Bone marrow (tissue), 2 donors: ENCODE measurements around the gene PTPRK.

ENCODE experiments used
- DNase-seq, 2 donors: peaks; one replicate each; lab custom pipeline; 2025; lab: John Stamatoyannopoulos, UW

Gene PTPRK

GRCh38 chr6:128192972-128193371 lies 327.4 kb downstream of the PTPRK start:
- no peak for DNase-seq

- no peak for DNase-seq
These were observed 331.7 kb downstream of the PTPRK start for GRCh38 chr6:128188678-128189077.

DNA sequence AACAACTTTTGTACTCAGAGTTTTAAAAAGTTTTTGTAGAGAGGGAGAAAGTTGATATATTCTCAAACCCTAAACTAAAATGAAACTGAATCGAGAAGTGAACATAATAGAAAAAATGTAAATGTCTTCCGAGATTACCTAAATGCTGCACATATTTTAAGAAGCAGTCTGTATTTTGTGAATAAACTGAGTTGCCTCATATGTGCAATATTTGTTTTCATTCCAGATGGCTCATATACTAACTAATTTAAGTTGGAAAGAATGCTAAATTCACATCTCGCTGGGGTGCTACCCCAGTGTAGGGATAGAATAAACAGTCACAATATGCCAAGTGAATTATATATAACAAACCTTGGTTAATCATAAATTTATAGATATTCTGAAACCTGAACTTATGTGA lies 333.7 kb downstream of the PTPRK start:
- DNase-seq, result no peak

GRCh38 chr6:128179876-128180438 lies 340.4 kb downstream of the PTPRK start:
- DNase-seq, result no peak

GRCh38 chr6:128174724-128175123 lies 345.7 kb downstream of the PTPRK start:
- no peak for DNase-seq

DNA sequence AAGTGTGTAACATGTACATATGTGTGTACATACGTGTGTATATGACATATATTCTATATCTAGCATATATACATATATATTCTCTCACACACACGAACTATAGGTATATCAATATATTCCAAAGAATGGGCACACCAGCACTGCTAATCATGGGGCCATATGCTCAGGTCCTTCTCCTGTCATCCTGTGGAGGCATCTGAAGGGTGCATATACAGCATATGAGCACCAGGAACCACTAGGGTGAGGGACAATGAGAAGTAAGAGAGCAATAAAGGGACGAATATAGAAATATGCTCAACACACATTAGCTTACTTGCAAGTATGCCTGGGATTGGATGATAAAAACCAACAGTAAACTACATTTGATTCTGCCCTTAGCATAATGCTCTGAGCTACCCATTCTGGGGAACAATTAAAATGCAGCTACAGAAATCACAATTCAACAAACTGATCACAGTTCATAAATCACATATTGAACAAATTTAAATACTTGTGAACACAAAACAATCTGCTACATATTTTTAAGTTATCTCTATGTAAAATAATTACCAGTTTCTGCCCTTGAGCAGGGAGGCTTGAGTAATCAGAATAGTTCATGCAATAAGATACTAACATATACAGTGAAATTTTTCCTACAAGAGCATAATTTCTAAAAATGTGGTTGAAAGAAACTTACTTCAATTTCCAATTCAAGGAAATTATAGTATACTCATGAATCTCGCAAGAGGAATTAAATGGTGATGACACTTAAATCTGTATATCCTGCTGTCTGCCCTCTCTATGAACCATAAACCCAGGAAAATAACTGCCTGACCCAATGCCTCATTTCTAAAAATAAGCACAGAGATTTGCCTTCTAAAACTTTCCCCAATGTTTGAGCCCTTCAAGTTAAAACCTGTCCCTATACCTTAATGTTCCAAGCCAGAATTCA lies 347.4 kb downstream of the PTPRK start:
- no peak for DNase-seq

- no peak for DNase-seq
These were observed 348.3 kb downstream of the PTPRK start for GRCh38 chr6:128172081-128172480.

DNA sequence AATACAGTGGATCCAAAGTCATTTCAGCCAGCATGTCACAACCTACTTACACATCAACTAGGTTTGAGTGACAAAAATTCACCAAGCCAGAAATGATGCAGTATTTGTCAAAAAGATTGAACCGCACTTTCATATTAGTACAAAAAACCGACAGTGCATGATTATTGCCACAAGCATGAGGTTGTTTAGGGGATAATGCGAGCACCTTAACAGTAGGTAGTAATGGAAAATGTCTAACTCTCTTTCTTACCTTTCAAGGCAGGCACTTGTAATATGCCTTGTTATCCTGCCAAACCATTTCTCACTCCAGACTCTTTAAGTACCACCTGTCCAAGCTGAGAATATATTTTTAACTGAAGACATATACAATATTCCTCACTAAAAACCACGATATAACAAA lies 349.2 kb downstream of the PTPRK start:
- no peak for DNase-seq

- no peak for DNase-seq
These were observed 352.2 kb downstream of the PTPRK start for GRCh38 chr6:128168244-128168643.

DNA sequence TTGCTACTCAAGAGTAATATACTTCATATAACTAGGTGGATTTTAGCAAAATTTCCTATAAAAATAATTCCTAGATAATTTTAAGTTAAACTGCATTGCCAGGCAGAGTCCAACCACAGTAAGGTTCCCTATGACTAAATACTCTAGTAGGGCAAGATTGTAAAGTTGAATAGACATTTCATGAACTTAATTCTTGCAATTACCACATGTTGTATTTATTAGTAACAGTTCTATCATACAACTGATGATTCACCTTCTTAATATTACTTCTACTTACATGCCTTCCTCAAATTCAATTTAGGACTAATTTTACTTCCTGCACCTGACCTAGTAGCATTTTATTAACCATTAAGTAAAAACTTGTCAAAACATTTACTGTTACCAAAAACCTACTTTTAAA lies 352.8 kb downstream of the PTPRK start:
- no peak for DNase-seq

GRCh38 chr6:128164254-128164653 lies 356.1 kb downstream of the PTPRK start:
- no peak for DNase-seq

DNA sequence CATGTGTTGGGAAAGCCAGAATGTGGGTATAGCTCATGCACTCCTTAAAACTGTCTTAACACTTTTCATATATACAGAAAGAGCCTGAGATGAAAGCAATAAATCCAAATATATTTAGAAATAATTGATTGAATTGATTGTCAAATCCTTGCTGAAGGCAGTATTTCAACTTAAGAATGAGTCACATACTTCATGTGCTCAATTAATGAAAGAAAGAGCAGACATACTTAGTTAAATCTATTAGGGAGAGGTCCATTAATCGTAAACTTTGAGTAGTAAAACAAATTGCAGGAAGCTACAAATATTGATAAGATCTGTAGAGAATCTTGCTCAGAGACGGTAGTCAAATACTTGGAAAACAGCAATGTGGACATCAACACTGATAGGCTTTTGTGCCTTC lies 358.0 kb downstream of the PTPRK start:
- no peak for DNase-seq

- DNase-seq, result no peak
These were observed 358.6 kb downstream of the PTPRK start for GRCh38 chr6:128161839-128162238.

- no peak for DNase-seq
These were observed 359.1 kb downstream of the PTPRK start for GRCh38 chr6:128161263-128161662.

DNA sequence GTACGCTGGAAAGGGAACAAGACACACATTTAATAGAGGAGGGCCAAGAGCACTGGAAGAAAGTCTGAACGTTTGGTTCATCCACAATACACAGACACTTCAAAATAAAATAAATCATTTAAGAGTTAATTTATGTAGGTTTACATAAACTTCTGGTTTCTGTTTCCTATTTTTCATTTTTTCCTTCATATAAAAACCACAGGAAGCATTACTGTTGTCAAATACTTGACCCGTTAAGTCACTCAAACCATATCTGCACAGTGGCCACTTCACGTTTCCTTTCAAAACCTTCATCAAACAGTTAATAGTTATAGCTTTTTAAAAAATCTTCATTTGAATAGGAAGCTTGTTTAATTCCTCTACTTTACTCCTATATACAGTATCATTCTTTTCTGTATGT lies 361.9 kb downstream of the PTPRK start:
- no peak for DNase-seq

GRCh38 chr6:128156321-128157111 lies 363.9 kb downstream of the PTPRK start:
- no peak for DNase-seq

DNA sequence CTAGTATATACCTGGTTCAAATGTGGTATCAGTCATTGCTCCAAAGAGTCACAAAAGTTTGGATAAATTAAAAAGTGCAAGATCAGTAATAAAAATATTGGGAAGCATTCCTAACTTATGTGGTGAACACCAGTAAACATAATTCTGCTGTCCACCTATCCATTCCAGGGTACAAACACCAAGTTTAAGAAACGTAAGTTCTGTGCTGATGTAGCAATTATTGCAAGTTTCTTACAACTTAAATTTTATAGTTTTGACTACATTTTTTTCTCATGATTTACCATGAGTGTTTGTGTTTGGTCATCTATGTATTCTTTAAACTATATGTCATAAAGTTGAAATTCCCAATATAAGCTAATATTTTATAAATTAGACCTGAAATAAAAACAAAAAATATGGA lies 364.6 kb downstream of the PTPRK start:
- DNase-seq, result no peak

DNA sequence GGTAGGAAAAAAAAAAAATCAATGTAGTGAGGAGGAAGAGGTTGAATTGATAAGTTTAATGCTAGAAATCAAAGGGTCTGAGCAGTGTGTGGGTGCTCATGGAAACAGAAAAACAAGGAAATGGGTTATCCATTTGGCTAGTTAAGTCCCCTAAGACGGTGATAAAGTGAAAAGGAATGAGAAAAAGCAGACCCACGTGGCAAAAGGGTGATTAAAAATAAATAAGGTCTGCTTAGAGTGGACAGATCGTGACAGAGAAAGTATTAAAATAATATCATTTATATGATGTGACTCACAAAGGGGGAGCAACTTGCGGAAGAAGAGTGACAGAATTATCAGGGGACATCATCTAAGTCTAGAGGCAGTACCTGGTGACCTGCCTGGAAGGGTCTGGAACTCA lies 367.8 kb downstream of the PTPRK start:
- DNase-seq, result no peak

DNA sequence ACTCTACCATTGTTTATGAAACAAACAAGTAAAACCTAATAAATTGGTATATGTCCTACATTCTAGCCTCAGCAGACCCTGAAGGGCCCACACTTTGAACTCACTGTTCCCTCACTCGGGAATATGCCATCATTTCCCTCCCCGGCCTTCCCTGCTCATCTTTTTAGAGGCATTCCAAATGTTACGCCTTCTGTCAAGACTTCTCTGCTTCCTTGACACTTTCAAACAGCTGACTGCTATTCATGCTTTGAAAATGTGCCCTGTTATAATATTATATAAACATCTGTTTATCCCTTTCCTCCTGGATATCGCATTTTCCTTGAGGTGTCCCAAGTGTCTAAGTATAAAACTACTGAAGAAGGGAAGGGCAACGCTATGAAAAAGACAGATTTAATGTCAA lies 370.0 kb downstream of the PTPRK start:
- no peak for DNase-seq

GRCh38 chr6:128149796-128150195 lies 370.6 kb downstream of the PTPRK start:
- no peak for DNase-seq

DNA sequence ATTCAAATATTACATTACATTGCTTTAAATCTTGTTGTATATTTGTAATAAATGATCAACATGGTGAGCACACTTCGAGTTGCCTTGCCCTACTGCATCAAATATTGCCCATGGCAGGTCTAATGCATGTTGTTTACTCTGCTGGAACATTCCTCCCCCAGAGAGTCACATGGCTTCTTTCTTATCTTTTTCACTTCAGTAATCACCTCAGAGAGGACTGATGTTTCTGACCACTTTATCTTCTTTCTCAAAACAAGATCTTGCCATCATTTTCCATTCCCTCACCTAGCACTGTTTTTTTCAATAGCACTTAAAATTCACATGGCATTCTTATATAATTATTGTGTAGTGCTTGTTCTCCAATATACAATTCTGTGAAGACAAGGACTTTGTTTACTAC lies 376.1 kb downstream of the PTPRK start:
- no peak for DNase-seq

- DNase-seq, result no peak
These were observed 378.5 kb downstream of the PTPRK start for GRCh38 chr6:128141932-128142331.

DNA sequence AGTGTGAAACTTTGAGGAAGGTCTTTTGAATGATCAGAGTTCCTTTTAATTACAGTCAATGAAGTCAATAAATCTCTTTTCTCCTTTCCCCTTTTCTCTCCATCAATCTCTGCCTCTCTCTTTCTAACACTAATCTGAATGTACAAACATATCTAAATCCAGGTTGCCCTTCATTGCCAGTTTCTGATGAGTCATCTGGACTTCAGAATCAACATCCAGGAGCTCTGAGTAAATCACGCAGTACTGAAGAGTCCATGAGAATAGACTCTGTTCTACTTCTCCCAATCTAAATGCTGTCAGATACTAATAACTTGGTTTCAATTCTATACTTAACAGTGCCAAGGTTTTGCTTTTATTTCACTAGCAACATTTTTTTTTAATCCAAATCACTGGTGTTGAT lies 380.9 kb downstream of the PTPRK start:
- no peak for DNase-seq
